Right atrium auricular region (tissue), 2 donors: ENCODE results near the gene DPYSL5. TPM values are rescaled to one million over a fixed set of nuclear protein-coding genes. Genes with fewer than 3 reads are reported as not detected.

Source experiments
- DNase-seq: peaks from one replicate; pipeline ENCODE4 v3.0.0-alpha.2; 2019; ENCODE audit warnings: low spot score
- H3K27ac ChIP-seq, 2 donors: fragments of 200-600 bp; sonication (generic); 1 replicate in 1 of 2; 2 replicates in 1 of 2; pipeline ENCODE4 v1.5.1; 2016 to 2019
- H3K27me3 ChIP-seq, 2 donors: fragments of 200-600 bp; sonication (generic); one replicate each; pipeline versions ENCODE4 v1.5.1 to v1.6.0; 2017 to 2019
- H3K36me3 ChIP-seq: fragments of 200-600 bp; sonication (generic); one replicate; pipeline ENCODE4 v1.5.1; 2016
- H3K4me1 ChIP-seq, 2 donors: fragments of 200-600 bp; sonication (generic); one replicate each; pipeline versions ENCODE4 v1.5.1 to v1.6.0; 2017 to 2019
- H3K4me3 ChIP-seq, 2 donors: fragments of 200-600 bp; sonication (generic); 1 replicate in 1 of 2; 2 replicates in 1 of 2; pipeline ENCODE4 v1.5.1; 2017 to 2019; ENCODE audit warnings: mild to moderate bottlenecking in 1 of 2, moderate library complexity in 1 of 2
- H3K9me3 ChIP-seq, 2 donors: fragments of 200-600 bp; sonication (generic); one replicate each; pipeline ENCODE4 v1.5.1; 2019
- total RNA-seq, 2 donors: library from RNA; depleted of rRNA; stranded (reverse); fragments of >200 nt; gene quantifications; one replicate each; pipeline ENCODE4 v1.1.0, GENCODE V29; 2016
- TF ChIP-seq, protein P1 (sequence below), 2 donors: fragments of 200-600 bp; sonication (generic); IDR thresholded peaks; one replicate each; pipeline ENCODE4 v1.5.1; 2019; ENCODE audit warnings: antibody characterized with exemption in 2 of 2

The DPYSL5 gene
- total RNA-seq, 2 donors from 2014 or later = 0.12 TPM; not detected in 1

DNA sequence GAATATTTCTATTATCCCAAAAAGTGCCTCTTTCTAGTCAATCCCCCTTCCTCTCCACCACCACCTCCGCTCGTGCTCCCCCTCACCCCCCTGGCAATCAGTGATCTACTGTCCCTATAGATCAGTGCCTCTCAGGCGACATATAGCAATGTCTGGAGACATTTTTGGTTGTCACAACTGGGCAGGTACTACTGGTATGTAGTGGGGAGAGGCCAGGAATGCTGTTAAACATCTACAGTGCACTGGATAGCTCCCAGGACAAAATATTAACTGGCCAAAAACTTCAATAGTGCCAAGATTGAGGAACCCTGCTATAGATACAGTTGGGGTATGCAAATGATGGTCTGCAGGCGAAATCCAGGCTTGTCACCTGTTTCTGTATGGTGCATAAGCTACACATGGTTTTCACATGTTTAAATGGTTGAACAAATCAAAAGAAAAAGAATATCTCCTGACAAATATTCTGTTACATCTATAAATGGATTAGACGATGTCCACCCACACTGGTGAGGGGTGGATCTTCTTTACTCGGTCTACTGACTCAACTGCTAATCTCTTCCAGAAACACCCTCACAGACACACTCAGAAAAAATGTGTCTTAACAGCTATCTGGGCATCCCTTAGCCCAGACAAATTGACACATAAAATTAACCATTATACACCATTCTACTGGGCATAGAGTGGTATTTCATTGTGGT lies 25.5 kb downstream of the DPYSL5 start:
- H3K4me3 ChIP-seq = no peak overlapping the region
- DNase-seq = no peak

DNA sequence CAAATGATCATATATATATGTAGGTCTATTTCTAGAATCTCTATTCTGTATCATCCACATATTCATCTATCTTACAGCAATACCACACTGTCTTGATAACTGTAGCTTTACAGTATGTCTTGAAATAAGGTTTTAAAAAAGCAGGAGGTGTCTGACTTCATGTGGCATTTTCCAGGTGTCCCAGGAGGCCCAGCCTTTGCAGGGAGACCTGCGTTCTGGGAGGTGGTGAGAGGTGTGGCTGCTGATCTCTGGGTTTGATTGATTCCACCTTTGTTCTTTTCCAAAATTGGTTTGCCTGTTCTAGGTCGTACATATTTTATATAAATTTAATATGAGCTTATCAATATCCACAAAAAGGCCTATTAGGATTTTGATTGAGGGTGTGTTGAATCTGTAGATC lies 26.6 kb downstream of the DPYSL5 start:
- Histone ChIP-seq H3K4me1 (no peaks in the 10 kb centered on the region), H3K27me3 (no peaks in the 10 kb centered on the region), H3K4me3 (no peak overlapping the region), H3K36me3 (no peaks in the 10 kb centered on the region), H3K9me3 (no peaks in the 10 kb centered on the region), H3K27ac (no peak overlapping the region)
- no peak for DNase-seq
- TF ChIP-seq, protein P1, sequence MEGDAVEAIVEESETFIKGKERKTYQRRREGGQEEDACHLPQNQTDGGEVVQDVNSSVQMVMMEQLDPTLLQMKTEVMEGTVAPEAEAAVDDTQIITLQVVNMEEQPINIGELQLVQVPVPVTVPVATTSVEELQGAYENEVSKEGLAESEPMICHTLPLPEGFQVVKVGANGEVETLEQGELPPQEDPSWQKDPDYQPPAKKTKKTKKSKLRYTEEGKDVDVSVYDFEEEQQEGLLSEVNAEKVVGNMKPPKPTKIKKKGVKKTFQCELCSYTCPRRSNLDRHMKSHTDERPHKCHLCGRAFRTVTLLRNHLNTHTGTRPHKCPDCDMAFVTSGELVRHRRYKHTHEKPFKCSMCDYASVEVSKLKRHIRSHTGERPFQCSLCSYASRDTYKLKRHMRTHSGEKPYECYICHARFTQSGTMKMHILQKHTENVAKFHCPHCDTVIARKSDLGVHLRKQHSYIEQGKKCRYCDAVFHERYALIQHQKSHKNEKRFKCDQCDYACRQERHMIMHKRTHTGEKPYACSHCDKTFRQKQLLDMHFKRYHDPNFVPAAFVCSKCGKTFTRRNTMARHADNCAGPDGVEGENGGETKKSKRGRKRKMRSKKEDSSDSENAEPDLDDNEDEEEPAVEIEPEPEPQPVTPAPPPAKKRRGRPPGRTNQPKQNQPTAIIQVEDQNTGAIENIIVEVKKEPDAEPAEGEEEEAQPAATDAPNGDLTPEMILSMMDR (IDR thresholded peaks at IDR 0.05) = no peak

More for the DNA sequence above, 25.5 kb downstream of the DPYSL5 start:
- Histone ChIP-seq H3K9me3 (no peaks in the 10 kb centered on the region), H3K27ac (no peak overlapping the region), H3K36me3 (no peaks in the 10 kb centered on the region), H3K27me3 (no peaks in the 10 kb centered on the region), H3K4me1 (no peaks in the 10 kb centered on the region)
- TF ChIP-seq, protein P1 (IDR thresholded peaks at IDR 0.05) = no peak

DNA sequence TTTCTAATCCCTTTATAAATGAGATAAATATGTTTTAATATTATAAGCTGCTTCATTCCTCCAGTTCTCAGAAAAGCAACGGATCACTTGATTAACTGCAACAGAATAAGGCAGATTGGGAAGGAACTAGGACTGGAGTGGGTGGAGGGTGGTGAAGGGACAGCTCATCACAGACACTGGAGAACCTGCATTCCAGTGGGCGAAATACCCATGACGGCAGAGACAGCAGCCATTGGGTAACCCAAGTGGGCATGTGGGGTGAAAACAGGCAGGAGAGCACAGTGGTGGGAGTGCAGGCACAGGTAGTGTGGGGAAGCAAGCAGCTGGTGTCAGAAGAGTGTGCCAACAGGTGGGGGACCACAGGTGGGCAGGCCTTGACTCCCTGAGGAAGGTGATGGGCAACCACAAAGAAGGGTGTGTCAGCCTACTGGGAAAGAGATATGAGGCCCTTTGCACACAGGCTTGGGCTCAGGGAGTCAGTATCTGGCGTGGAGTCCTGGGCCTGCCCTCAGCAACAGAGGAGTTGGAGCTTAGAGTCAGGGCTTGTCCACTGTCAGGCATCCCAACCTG lies 27.2 kb downstream of the DPYSL5 start:
- TF ChIP-seq, protein P1 (IDR thresholded peaks at IDR 0.05) = no peak
- Histone ChIP-seq H3K36me3 (no peaks in the 10 kb centered on the region), H3K9me3 (no peaks in the 10 kb centered on the region), H3K27ac (no peak overlapping the region), H3K4me1 (no peaks in the 10 kb centered on the region), H3K4me3 (no peak overlapping the region), H3K27me3 (no peaks in the 10 kb centered on the region)
- no peak for DNase-seq

DNA sequence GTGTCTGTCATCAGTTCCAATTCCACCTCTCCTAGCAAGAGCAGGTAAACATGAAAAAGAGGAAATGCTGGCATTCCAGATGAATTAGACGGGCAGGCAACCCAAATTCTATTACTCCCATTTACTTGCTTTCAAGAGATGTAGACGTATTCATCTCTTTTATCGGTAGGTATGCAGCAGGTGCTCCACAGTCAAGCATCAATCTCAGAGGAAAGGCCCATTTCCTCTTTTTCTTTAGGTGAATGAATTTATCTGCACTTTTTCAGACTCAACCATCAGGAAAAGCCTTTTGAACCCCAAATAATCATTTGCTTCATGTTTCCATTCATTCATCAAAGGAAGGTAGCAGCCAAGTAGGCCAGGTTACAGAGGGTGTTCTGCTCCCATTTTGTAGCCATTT lies 27.9 kb downstream of the DPYSL5 start:
- Histone ChIP-seq H3K4me3 (no peak overlapping the region), H3K4me1 (no peaks in the 10 kb centered on the region), H3K27ac (no peak overlapping the region), H3K9me3 (no peaks in the 10 kb centered on the region), H3K36me3 (no peaks in the 10 kb centered on the region), H3K27me3 (no peaks in the 10 kb centered on the region)
- TF ChIP-seq, protein P1 (IDR thresholded peaks at IDR 0.05) = no peak
- no peak for DNase-seq

DNA sequence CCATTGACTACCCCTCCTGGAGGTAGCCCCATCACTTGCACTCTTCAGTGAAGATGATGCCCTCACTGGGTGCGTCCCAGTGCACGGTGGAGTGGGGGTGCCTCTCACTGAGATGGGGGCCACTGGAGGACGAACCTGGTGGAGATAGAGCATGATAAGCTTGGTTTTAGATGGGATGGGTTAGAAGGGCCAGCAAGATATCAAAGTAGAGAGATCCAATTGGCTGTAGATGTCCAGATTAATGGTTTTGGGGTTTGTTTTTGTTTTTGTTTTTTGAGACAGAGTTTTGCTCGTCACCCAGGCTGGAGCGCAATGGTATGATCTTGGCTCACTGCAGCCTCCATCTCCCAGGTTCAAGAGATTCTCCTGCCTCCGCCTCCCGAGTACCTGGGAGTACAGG lies 28.3 kb downstream of the DPYSL5 start:
- Histone ChIP-seq H3K27ac (no peak overlapping the region), H3K4me1 (no peaks in the 10 kb centered on the region), H3K27me3 (no peaks in the 10 kb centered on the region), H3K36me3 (no peaks in the 10 kb centered on the region), H3K4me3 (no peak overlapping the region), H3K9me3 (no peaks in the 10 kb centered on the region)
- TF ChIP-seq, protein P1 (IDR thresholded peaks at IDR 0.05) = no peak
- DNase-seq = no peak
